Astrocyte (in vitro differentiated cells and primary cell): ENCODE results near the gene FAU.

ENCODE experiments used
- CTCF ChIP-seq: IDR thresholded peaks from 2 replicates; pipeline ENCODE4 v1.5.1; 2011; ENCODE audit warnings: low read depth, mild to moderate bottlenecking, inconsistent platforms, low read length, moderate library complexity; ENCODE audit not compliant: insufficient read depth
- EZH2 ChIP-seq: IDR thresholded peaks from 2 replicates; pipeline ENCODE4 v1.6.1; 2012; ENCODE audit warnings: mild to moderate bottlenecking, low read length, inconsistent platforms; ENCODE audit not compliant: insufficient read depth

GRCh38 chr11:65165410-65166317, 43.7 kb upstream of the FAU start:
- no peak for TF ChIP-seq CTCF
- TF ChIP-seq EZH2, result no peak
